Bronchial epithelial cell (primary cell): Measurements from ENCODE around the gene SINHCAF. TPM values are rescaled to one million over a fixed set of nuclear protein-coding genes. Genes with fewer than 3 reads are reported as not detected.
"Not testable (repeated sequence)": the region's sequence is repeated elsewhere in the genome, so short reads cannot be mapped to it uniquely, and the experiment has no call there.

Source experiments
- DNase-seq: peaks from one replicate; pipeline ENCODE4 v3.0.0-alpha.2; 2010; ENCODE audit warnings: low read depth
- FAIRE-seq: peaks from 2 replicates; lab custom pipeline; 2011; peaks lifted over from hg19 to GRCh38; lab: Jason Lieb, UNC
- H3K27me3 ChIP-seq: 2 replicates; pipeline ENCODE4 v1.5.1; 2011; ENCODE audit warnings: low read length; ENCODE audit not compliant: control insufficient read depth, insufficient read depth
- H3K36me3 ChIP-seq: 2 replicates; pipeline ENCODE4 v1.5.1; 2011; ENCODE audit warnings: low read length; ENCODE audit not compliant: control insufficient read depth, insufficient read depth
- H3K4me3 ChIP-seq: 2 replicates; pipeline ENCODE4 v1.5.1; 2011; ENCODE audit warnings: mild to moderate bottlenecking, low read depth, low read length, control low read depth
- total RNA-seq: library from RNA; depleted of rRNA; stranded (reverse); fragments of >200 nt; gene quantifications from 2 replicates; pipeline ENCODE4 v1.2.1, GENCODE V29; 2014
- TF ChIP-seq, protein P1 (sequence below): IDR thresholded peaks from 2 replicates; pipeline ENCODE4 v1.5.1; 2011; ENCODE audit warnings: mild to moderate bottlenecking, moderate library complexity, low read length, control low read depth, inconsistent platforms; ENCODE audit not compliant: insufficient read depth, severe bottlenecking

Gene SINHCAF
- total RNA-seq, 1 donor from 2014 or later, result 182 TPM

DNA sequence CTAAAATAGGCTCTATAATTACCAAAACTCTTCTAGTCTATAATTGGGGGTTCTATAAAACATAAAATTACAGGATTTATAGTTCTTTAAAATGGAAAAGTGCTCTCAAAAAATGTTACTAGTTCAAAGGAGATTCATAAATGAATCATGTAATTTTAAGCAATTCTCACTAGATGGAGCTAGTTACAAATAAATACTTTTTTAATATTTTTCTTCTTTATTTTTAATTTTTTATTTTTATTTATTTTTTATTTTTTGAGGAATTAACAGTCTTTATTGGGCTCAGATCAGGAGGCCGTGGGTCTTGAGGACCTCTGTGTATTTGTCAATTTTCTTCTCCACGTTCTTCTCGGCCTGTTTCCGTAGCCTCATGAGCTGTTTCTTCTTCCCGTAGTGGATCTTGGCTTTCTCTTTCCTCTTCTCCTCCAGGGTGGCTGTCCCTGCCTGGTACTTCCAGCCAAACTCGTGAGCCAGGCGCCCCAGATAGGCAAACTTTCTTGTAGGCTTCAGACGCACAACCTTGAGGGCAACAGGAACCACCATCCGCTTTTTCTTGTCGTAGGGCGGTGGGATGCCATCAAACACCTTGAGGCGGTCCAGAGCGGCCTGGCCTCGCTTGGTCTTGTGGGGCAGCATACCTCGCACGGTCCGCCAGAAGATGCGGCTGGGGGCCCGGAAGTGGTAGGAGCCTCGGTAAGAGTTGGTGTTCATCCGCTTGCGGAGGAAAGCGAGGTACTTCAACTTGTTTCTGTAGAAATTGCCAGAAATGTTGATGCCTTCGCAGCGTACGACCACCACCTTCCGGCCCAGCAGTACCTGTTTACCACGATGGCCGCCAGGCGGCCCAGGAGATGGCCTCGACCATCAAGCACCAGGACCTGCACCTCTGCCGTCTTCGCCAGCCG lies 74.0 kb downstream of the SINHCAF start:
- not testable (repeated sequence) for H3K27me3 ChIP-seq, H3K36me3 ChIP-seq, FAIRE-seq, DNase-seq, H3K4me3 ChIP-seq
- TF ChIP-seq, protein P1, sequence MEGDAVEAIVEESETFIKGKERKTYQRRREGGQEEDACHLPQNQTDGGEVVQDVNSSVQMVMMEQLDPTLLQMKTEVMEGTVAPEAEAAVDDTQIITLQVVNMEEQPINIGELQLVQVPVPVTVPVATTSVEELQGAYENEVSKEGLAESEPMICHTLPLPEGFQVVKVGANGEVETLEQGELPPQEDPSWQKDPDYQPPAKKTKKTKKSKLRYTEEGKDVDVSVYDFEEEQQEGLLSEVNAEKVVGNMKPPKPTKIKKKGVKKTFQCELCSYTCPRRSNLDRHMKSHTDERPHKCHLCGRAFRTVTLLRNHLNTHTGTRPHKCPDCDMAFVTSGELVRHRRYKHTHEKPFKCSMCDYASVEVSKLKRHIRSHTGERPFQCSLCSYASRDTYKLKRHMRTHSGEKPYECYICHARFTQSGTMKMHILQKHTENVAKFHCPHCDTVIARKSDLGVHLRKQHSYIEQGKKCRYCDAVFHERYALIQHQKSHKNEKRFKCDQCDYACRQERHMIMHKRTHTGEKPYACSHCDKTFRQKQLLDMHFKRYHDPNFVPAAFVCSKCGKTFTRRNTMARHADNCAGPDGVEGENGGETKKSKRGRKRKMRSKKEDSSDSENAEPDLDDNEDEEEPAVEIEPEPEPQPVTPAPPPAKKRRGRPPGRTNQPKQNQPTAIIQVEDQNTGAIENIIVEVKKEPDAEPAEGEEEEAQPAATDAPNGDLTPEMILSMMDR, result peak; percentile 0

DNA sequence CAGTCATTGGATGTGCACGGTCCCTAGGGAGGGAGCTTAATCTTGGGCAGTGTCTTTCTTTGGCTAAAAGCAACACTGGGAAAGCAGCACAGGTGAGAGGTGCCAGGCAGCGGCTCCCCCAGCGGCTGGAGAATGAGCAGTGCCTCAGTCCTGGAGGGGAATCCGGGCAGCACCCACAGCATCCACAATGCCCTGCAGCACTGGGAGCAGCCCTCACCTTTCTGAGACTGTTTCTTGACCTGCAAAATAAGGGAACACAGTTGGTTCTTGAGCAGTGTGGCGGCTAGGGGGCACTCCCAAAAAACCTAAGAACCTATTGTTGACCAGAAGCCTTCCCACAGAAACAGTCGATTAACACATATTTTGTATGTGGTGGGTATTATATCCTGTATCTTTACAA lies 75.8 kb downstream of the SINHCAF start:
- Histone ChIP-seq H3K27me3 (no peaks in the 10 kb centered on the region), H3K4me3 (no peak overlapping the region), H3K36me3 (no peaks in the 10 kb centered on the region)
- FAIRE-seq (no peak), DNase-seq (no peak)
- TF ChIP-seq, protein P1, result no peak

DNA sequence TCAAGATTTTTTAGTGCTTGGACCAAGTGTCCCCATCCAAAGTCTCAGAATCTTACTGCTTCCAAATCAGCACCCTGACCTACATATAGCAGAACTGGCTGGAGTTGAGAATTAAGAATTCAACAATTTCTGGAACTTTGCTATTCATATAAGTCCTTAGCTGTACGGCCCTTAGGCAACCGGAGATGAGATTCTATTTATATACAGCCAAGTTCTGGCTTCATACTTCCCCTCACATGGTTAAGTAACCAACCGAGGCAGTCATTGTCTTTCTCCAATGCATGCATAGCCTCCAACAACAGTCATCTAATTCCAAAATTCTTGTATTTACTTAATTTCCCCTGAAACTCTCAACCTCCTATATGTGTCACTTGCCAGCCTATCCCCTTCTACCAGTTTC lies 76.6 kb downstream of the SINHCAF start:
- DNase-seq, result no peak
- Histone ChIP-seq H3K4me3 (no peak overlapping the region), H3K36me3 (no peaks in the 10 kb centered on the region), H3K27me3 (no peaks in the 10 kb centered on the region)
- TF ChIP-seq, protein P1, result no peak
- no peak for FAIRE-seq

DNA sequence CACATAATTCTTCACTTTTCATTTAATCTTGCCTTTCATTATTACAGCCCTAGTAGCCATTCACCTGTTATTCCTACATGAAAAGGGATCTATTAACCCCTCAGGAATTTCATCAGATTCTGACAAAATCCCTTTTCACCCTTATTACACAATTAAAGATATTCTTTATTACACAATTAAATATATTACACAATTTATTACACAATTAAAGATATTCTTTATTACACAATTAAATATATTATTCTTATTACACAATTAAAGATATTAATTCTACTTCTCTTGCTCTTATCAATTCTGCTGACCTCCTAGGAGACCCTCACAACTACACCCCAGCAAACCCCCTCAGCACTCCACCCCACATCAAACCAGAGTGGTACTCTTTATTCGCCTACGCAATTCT lies 77.1 kb downstream of the SINHCAF start:
- no peaks in the 10 kb centered on the region for H3K36me3 ChIP-seq
- TF ChIP-seq, protein P1, result no peak
- FAIRE-seq (no peak), DNase-seq (no peak)
- no peak overlapping the region for H3K4me3 ChIP-seq
- H3K27me3 ChIP-seq, result no peaks in the 10 kb centered on the region

DNA sequence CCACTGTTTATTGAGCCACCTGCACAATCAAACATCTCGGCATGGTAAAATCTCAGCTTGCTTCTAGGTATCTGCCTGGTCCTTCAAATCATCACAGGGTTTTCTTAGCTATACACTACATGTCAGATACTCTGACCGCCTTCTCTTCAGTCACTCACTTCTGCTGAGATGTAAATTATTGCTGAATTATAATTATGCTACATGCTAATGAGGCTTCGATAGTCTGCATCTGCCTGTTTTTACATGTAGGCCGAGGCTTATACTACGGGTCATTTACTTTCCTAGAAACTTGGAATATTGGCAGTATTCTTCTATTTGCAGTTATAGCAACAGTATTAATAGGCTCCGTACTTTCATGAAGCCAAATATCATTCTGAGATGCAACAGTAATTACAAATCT lies 77.6 kb downstream of the SINHCAF start:
- FAIRE-seq (no peak), DNase-seq (no peak)
- TF ChIP-seq, protein P1, result no peak
- Histone ChIP-seq H3K4me3 (no peak overlapping the region), H3K36me3 (no peaks in the 10 kb centered on the region), H3K27me3 (no peaks in the 10 kb centered on the region)
